Measurements from ENCODE around the gene HDGFL1.

Gene HDGFL1

DNA sequence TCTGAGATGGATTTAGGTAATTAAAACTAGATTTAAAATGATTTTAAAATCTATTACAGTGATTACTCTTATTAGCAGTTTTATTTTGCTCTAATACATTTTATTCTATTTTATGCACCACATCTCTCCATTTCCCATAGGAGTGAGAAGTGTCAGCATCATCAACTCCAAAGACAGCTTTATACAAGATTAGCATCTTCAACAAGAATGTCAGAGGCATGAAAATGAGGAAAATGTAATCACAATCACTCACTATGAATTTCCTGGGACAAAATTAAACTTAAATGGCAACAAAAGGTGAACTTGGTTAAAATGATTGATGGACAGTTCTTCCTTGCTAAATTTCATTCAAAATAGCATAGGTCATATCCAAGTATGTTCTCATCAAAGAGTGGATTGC lies 19.8 kb downstream of the HDGFL1 start:
- DNase-seq (ENCODE audit: low read depth in 3 of 3, low spot score in 1 of 3) = no peak

- DNase-seq (ENCODE audit: low read depth in 3 of 3, low spot score in 1 of 3) = no peak
These were observed 21.1 kb downstream of the HDGFL1 start for GRCh38 chr6:22590423-22590822.

- DNase-seq (ENCODE audit: low read depth in 3 of 3, low spot score in 1 of 3) = no peak
These were observed 24.5 kb downstream of the HDGFL1 start for GRCh38 chr6:22593895-22594294.

DNA sequence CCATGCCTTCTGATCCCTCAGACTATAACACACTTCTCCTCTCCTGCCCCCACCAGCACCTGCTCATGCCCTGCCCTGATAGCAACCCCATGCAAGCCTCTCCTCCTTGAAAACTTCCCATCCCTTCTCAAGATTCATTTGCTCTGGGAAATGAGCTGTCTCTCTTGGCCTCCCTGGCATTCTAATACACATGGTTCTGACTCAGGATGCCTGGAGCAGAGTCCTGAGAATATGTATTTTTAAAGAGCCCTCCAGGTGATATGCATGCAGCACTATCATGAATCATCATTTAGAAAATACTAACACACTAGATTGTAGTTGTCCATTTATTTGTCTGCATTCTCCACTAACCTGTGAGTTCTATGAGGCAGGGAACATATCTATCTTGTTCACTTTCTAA lies 26.6 kb downstream of the HDGFL1 start:
- DNase-seq (ENCODE audit: low read depth in 3 of 3, low spot score in 1 of 3) = no peak

DNA sequence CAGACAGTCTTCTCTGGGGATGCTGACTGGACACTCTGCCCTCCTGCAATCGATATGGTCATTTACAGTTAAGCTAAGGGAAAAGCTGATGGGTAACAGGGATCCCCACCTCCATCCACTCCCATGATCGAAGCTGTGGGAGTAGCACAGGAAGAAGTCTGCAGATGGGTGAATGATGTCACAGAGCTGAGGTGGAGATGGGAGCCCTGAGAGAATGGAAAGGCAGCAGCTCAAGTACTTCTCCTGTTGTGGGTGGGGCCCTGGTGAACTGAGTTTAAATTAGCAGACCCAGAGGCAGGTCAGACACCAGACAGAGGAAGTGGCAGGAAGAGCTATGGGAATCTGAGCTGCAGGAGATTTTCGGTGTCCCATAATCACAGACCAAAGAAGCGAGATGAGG lies 29.0 kb downstream of the HDGFL1 start:
- DNase-seq (ENCODE audit: low read depth in 3 of 3, low spot score in 1 of 3) = no peak

DNA sequence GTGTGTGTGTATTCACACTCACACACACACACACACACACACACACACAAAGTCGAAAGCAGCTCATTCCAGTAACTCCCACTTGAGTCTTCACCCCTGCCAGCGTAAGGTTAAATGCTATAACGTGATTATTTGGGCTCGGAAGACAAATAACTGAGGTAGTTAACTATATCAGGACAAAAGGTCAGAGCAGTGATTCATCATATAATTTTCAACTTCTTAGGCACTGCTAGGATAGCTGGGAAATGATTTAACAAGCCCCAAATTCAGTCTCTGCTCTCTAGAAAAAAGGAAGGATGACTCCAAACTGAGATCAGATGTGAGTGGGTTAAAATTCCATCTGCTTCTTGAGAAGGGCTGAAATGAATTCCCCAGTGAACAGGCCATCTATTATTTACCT lies 30.7 kb downstream of the HDGFL1 start:
- no peak for DNase-seq (ENCODE audit: low read depth in 3 of 3, low spot score in 1 of 3)

- DNase-seq (ENCODE audit: low read depth in 3 of 3, low spot score in 1 of 3) = no peak
These were observed 32.6 kb downstream of the HDGFL1 start for GRCh38 chr6:22601984-22602383.

DNA sequence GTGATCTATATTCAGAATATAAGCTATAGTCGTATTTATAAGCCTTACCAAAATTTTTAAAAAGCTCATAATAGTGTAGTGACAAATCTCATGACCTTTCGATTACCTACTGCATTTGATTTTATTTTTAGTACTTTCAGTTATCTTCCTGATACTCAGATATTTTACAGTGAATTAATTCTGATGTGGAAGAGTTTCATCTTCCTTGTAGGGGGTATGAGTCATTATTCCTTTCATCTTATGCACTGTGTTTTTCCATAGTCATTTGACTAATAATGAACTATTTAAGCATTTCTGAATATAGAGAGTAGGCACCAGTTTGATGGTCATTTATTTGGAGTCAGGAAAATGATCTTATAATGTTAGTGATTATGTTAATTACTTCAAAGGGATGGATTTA lies 36.4 kb downstream of the HDGFL1 start:
- no peak for DNase-seq (ENCODE audit: low read depth in 3 of 3, low spot score in 1 of 3)

GRCh38 chr6:22610127-22610526 lies 40.8 kb downstream of the HDGFL1 start:
- no peak for DNase-seq (ENCODE audit: low read depth in 3 of 3, low spot score in 1 of 3)

- no peak for DNase-seq (ENCODE audit: low read depth in 3 of 3, low spot score in 1 of 3)
These were observed 42.9 kb downstream of the HDGFL1 start for GRCh38 chr6:22612236-22612635.

DNA sequence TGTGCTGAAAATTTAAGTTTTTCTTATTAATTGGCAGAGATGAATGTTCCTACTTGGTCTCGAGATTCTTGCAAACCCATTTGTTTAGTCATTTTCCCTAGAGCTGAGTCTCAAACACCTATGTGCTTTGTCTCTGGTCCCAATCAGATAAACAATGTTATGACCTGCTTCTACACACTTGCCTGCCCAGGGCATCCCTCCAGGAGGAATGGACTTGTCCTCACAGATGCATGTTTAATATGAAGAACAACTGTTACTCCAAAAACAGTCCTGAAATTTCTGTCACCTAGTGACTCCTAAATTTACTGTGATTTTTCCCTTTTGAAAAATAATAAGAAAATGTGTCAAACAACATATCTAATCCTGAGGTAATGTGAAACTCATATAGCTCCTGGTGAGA lies 43.7 kb downstream of the HDGFL1 start:
- DNase-seq (ENCODE audit: low read depth in 3 of 3, low spot score in 1 of 3) = no peak

GRCh38 chr6:22613695-22614094 lies 44.3 kb downstream of the HDGFL1 start:
- no peak for DNase-seq (ENCODE audit: low read depth in 3 of 3, low spot score in 1 of 3)

GRCh38 chr6:22614547-22614946 lies 45.2 kb downstream of the HDGFL1 start:
- DNase-seq (ENCODE audit: low read depth in 3 of 3, low spot score in 1 of 3) = no peak

DNA sequence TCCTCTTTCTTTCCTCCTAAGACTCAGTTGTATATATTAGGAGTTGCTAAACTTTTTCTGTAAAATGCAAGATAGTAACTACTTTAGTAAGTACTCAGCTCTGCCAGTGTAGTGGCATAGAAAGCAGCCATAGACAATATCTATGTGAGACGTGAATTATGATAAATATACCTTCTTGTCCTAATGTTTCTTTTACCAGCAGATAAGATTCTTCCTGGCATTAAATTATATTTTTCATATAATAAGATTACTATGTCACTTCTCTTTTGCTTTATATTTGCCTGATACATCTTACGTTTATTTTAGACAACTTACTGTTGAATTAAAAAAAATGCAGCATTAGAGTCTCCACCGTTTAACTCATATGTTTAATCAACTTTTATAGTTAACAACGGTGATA lies 51.7 kb downstream of the HDGFL1 start:
- no peak for DNase-seq (ENCODE audit: low read depth in 3 of 3, low spot score in 1 of 3)

Measured in stimulated activated CD4-positive, alpha-beta T cell treated with anti-CD3 and anti-CD28 coated beads, TNF-alpha, amount 100 ng/mL, for 1 hour (primary cell).